Mammary epithelial cell (primary cell): ENCODE results near the gene C7orf33.
"Not testable (repeated sequence)": the region's sequence is repeated elsewhere in the genome, so short reads cannot be mapped to it uniquely, and the experiment has no call there.

Experiments used
- CTCF ChIP-seq, 2 donors: IDR thresholded peaks in 1 of 2; conservative IDR thresholded peaks in 1 of 2; 2 replicates each; pipeline ENCODE4 v1.5.1; 2011 to 2012; ENCODE audit warnings: inconsistent platforms in 2 of 2, low read length in 2 of 2, mild to moderate bottlenecking in 2 of 2, control low read depth in 1 of 2, low read depth in 1 of 2; ENCODE audit not compliant: insufficient read depth in 1 of 2; ENCODE audit errors: extremely low read depth in 1 of 2
- EZH2 ChIP-seq: IDR thresholded peaks from 2 replicates; pipeline ENCODE4 v1.6.1; 2012; ENCODE audit warnings: low read length, inconsistent platforms, borderline replicate concordance

DNA sequence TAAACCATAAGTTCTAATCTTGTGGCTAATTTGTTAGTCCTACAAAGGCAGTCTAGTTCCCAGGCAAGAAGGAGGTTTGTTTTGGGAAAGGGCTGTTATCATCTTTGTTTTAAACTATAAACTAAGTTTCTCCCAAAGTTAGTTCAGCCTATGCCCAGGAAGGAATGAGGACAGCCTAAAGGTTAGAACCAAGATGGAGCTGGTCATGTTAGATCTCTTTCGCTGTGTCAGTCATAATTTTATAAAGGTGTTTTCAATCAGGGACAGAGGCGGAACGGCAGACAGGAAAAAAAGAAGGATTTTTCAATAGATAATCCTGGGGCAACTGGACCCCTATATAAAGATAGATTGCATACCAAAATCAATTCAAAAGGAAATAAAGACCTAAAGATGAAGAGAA is 19.6 kb upstream of the C7orf33 start:
- not testable (repeated sequence) for TF ChIP-seq CTCF (conservative IDR thresholded peaks at IDR 0.05 in 1 of 2, IDR thresholded peaks at IDR 0.05 in 1 of 2; ENCODE audit: extremely low read depth in 1 of 2, insufficient read depth in 1 of 2, low read depth in 1 of 2, low read length in 2 of 2); EZH2
